Left lobe of liver (tissue), 2 donors: Measurements from ENCODE around the gene GCNT2. TPM values are rescaled to one million over a fixed set of nuclear protein-coding genes. Genes with fewer than 3 reads are reported as not detected.
"Not testable (repeated sequence)": the region's sequence is repeated elsewhere in the genome, so short reads cannot be mapped to it uniquely, and the experiment has no call there.

Experiments
- ATAC-seq: fragments of 200-7000 bp; cut with Tn5 transposase; one replicate; pipeline ENCODE4 v1.9.1; 2020; ENCODE audit warnings: mild to moderate bottlenecking, moderate library complexity
- DNase-seq: peaks from one replicate; pipeline ENCODE4 v3.0.0-alpha.2; 2020; ENCODE audit warnings: low spot score
- total RNA-seq: library from RNA; stranded (reverse); gene quantifications from one replicate; pipeline ENCODE4 v1.2.1, GENCODE V29; 2021
- donor health status: DM: no; HTN: no; CAD: no; lungs with moderate emphysema.
- donor health status: DM: no; HTN: yes; CAD: no.

GCNT2 gene
- total RNA-seq, 1 donor from 2014 or later: 9.4 TPM

DNA sequence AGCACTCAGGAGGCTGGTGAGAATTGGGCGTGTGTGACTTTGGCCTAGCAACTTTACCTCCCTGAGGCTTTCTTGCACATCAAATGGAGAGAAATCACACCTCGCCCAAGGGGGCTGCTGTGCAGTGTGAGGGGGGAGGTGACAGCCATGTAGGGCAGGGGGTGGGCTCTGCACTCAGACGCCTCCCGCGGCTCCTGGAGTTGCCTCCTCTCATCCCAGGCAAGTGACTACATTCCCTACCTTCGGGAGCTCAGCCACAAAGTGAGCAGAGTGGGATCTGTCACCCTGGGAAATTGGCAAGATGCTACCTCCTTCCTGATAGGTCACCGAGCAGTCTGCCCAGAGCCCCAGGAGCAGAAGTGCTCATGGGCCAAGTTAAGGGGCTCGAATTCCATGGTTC, 56.0 kb downstream of the GCNT2 start:
- DNase-seq: no peak
- no peak for ATAC-seq

DNA sequence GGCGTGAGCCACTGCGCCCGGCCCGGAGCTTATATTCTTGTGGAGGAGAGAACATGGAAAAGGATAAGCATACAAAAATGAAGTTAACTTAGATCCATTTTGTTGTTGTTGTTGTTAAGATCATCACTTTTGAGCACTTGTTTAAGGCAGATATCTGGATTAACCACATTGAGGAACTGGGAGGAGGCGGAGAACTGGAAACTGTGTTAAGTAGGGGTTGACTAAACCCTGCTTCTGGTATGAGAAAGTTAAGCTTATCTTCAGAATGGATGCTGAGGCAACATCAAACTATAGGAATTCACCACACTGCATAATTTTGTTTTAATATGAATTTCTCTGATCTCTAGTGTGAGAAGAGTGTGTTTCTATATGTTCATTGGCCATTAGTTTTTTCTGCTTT, 57.6 kb downstream of the GCNT2 start:
- no peak for DNase-seq
- ATAC-seq: no peak

DNA sequence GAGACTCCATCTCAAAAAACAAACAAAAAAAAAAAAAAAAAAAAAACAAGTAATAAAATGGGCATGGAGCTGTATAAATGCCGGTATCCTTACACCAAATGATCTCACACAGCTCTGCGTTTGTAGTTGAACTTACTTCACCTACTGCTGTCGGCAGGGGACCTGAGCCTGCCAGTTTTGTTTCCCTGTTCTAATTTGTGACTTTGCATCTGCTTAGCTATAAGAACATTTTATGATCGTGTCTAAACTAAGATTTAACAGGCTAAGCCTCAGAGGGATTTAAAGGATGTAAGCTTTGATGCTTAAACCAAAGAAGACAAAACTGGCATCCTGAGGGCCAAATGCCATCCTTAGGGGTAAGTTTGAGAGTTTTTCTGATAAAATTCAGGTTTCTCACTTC, 58.7 kb downstream of the GCNT2 start:
- ATAC-seq: no peak
- no peak for DNase-seq

DNA sequence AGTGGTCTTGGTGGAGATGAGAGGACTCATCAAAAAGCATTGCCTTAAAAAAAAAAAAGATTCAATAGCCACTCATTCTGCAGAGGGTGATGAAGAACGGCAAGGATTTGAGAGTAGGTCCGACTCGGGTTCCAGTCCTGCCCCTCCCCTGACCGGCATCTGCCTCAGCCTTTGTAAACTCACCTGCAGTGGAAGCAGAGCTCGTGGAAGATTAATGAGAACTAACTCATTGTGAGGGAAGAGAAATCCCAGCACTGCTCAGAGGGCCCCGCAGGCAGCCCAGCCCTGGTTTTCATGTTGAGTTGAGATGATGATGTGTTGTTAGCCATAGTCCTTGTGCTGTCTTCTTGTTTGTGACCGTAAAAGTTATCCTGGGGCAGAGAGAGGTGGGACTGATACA, 59.4 kb downstream of the GCNT2 start:
- ATAC-seq (no peak), DNase-seq (no peak)

DNA sequence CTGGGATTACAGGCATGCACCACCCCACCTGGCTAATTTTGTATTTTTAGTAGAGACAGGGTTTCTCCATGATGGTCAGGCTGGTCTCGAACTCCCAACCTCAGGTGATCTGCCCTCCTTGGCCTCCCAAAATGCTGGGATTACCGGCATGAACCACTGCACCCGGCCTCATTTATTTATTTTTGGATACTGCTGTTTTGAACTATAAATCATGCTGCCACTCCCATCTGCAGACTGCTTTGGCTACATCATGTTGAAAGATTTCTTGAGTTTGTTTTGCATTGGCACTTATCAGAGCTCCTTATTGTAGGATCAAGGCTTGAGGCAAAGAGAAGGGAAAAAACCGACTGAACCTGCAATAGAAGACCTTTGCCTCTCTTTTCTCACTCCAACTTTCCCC, 60.3 kb downstream of the GCNT2 start:
- DNase-seq, ATAC-seq: not testable (repeated sequence)

- peak; percentile 51 for DNase-seq
Observed at GRCh38 chr6:10582774-10583508, 61.8 kb downstream of the GCNT2 start.

DNA sequence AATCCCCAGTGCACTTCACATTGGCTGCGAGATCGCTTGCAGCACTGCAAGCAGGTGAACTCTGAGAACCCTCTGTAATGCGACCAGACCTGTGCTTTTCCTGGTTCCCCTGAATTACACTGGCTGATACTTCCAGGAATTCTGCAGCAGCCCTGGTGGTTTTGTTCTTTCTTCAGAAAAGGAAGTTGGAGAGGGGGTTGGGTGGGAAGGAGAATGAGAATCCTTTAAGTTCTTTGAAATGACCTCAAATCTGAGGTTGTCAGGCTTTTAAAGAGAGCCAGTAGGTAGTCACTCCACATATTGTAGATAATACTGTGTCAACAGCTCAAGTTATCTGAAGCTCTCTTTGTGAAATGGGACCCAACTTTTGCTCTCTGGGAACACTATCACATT, 62.4 kb downstream of the GCNT2 start:
- DNase-seq: no peak
- peak; percentile 20 for ATAC-seq

More at GRCh38 chr6:10582774-10583508, 61.8 kb downstream of the GCNT2 start:
- peak; percentile 87 for ATAC-seq

GRCh38 chr6:10584607-10585006, 63.5 kb downstream of the GCNT2 start:
- DNase-seq (no peak), ATAC-seq (no peak)

DNA sequence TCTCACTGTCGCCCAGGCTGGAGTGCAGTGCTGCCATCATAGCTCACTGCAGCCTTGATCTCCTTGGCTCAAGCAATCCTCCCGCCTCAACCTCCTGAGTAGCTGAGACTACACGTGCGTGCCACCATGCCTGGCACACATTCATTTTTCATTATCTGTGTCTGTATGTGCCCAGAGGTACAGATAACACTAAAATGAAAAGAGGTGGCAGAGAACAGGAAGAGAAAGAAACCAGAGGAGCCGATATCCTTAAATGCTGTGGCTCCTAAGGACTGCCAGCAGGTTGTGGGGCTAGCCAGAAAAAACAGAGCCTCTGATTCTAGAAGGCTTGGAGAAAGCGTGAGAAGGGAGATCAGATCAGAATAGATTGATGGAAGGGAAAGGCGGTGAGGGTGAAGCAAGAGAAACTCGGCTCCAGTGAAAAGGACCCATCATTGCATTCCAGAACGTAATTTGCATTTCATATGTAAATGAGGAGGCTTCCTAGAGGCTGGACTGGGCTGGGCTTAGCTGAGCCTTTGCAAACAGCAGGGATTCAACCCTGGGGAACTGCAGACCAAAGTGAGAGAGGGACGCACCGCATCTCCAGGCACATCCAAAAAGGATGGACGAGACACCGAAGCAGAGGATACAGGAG, 64.2 kb downstream of the GCNT2 start:
- DNase-seq: no peak
- no peak for ATAC-seq

DNA sequence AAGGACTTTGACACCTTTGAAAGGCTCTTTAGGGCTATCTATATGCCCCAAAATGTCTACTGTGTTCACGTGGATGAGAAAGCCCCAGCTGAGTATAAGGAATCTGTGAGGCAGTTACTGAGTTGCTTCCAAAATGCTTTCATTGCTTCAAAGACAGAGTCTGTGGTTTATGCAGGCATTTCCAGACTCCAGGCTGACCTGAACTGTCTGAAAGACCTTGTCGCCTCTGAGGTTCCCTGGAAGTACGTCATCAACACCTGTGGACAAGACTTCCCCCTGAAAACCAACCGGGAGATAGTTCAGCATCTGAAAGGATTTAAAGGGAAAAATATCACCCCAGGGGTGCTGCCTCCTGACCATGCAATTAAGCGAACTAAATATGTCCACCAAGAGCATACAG, 65.2 kb downstream of the GCNT2 start:
- ATAC-seq: no peak
- DNase-seq: no peak

GRCh38 chr6:10587656-10588406, 66.7 kb downstream of the GCNT2 start:
- no peak for ATAC-seq
- DNase-seq: no peak

DNA sequence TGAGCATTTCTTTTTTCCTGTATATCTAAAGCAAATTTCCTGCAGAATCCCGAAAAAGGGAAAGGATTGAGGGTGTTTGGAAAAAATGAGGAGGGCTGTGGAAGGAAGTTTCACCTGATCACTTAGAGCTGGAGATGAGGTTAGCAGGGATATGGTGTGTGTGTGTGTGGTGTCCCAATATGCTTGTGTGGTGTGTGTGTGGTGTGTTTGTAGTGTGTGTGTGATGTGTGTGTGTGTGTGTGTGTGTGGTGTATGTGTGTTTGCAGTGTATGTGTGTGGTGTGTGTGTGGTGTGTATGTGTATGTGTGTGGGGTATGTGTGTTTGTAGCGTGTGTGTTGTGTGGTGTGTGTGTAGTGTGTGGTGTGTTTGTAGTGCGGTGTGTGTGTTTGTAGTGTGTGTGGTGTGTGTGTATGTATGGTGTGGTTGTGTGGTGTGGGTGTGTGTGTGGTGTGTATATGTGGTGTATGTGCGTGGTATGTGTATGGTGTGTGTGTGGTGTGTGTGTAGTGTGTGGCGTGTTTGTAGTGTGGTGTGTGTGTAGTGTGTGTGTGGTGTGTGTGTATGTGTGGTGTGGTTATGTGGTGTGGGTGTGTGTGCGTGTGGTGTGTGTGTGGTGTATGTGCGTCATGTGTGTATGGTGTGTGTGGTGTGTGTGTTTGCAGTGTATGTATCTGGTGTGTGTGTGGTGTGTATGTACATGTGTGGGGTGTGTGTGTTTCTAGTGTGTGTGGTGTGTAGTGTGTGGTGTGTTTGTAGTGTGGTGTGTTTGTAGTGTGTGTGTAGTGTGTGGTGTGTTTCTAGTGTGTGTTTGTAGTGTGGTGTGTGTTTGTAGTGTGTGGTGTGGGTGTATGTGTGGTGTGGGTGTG, 67.6 kb downstream of the GCNT2 start:
- DNase-seq: no peak
- no peak for ATAC-seq

- ATAC-seq: no peak
- DNase-seq: no peak
Observed at GRCh38 chr6:10589429-10589727, 68.2 kb downstream of the GCNT2 start.

DNA sequence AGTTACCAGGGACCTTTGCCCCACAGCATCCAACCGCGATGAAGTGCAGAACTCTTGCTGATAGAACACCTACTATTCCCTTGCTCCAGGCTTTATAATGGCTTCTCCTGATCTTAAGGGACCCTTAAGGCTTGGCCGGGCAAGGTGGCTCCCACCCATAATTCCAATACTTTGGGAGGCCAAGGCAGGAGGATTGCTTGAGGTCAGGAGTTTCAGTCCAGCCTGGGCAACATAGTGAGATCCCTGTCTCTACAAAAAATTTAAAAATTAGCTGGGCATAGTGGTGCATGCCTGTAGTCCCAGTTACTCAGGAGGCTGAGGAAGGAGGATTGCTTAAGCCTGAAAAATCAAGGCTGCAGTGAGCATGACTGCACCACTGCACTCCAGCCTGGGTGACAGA, 68.8 kb downstream of the GCNT2 start:
- no peak for DNase-seq
- no peak for ATAC-seq

DNA sequence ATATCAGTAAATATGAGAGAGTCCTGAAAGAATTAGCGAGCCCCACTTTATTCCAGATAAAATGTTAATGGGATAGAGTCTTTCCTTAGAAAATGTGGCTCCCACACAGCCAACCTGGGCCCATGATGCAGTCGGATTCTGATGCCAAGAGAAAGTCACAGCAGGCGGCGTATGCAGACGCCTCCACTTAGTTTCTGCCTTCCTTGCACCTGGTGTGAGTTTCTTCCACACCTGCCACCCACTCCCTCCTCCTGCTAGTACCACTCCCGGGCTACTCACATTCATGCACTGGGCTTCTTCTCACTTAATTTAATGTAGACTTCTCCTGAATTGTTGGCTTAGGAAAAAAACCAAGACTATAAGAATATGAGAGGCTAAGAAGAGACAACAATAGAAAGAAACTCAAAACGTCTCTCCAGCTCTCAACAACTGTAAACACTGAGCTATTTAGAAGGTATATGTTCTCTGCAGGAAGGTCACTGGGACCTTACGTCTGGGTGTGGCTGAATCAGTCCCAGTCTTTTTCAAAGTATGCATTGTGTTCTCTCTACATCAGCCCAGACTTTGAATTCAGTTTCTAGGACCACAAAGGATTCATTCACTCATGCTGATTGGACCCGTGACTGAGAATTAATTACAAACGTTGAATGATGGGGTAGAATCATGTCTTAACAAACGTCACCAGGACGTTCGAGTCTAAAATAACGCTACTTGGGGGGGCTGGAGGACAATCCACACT, 70.4 kb downstream of the GCNT2 start:
- ATAC-seq: no peak
- DNase-seq: no peak

DNA sequence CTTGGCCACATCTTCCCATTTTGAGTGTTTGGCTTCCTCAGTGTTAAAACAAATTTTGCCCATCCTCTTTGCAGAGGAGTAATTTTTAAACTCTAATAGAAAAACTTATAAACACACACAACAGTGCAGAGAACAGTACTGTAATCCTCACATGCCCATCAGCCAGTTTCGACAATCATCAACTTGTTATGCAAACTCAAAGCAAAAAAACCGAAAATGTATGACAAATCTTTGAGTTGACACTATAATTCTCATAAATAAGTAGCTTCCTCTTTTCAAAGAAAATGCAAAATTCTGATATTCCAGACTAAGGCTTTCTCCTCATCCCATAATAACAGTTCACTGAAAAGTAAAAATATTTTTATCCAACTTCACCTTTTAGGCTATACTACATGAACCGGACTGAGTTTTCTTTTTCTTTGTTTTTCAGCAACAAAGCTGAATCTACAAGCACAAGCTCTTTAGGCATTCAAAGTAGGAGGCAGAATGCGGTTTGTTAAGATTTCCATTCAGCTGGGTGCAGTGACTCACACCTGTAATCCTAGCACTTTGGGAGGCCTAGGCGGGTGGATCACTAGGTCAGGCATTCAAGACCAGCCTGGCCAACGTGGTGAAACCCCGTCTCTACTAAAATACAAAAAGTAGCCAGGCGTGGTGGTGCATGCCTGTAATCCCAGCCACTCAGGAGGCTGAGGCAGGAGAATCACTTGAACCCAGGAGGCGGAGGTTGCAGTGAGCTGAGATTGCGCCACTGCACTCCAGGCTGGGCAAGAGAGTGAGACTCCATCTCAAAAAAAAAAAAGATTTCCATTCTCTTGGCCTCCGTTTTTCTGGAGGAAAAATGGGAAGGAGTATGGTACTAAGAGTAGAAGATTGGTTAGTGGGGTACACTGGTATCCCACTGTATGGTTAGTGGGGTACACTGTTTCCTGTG, 74.8 kb downstream of the GCNT2 start:
- ATAC-seq (no peak), DNase-seq (no peak)

GRCh38 chr6:10597499-10598001, 76.4 kb downstream of the GCNT2 start:
- DNase-seq: no peak
- peak; percentile 67 for ATAC-seq

GRCh38 chr6:10598084-10598960, 77.2 kb downstream of the GCNT2 start:
- DNase-seq (no peak), ATAC-seq (no peak)
